Lower leg skin (tissue), 3 donors: ENCODE results near the gene KIF13A.

ENCODE experiments used
- CTCF ChIP-seq, 3 donors: fragments of 450-650 bp; IDR thresholded peaks; one replicate each; pipeline ENCODE4 v1.5.1; 2016; ENCODE audit warnings: antibody characterized with exemption in 3 of 3, mild to moderate bottlenecking in 3 of 3, moderate library complexity in 2 of 3
- POLR2A ChIP-seq, 2 donors: fragments of 450-650 bp; IDR thresholded peaks; one replicate each; pipeline ENCODE4 v1.6.1; 2016 to 2017; ENCODE audit warnings: antibody characterized with exemption in 2 of 2, mild to moderate bottlenecking in 1 of 2, moderate library complexity in 1 of 2

GRCh38 chr6:18034798-18035202, 47.4 kb upstream of the KIF13A start:
- no peak for TF ChIP-seq CTCF (IDR thresholded peaks at IDR 0.05)
- TF ChIP-seq POLR2A (IDR thresholded peaks at IDR 0.05), result no peak
